Neuron (in vitro differentiated cells): Measurements from ENCODE around the gene RIPOR1.
"Not testable (repeated sequence)": the region's sequence is repeated elsewhere in the genome, so short reads cannot be mapped to it uniquely, and the experiment has no call there.

Experiments used
- H2AFZ ChIP-seq: one replicate; pipeline ENCODE4 v1.6.1; 2013; ENCODE audit warnings: low read depth, mild to moderate bottlenecking, inconsistent platforms, low read length, moderate library complexity
- H3K27me3 ChIP-seq: one replicate; pipeline ENCODE4 v1.6.1; 2013; ENCODE audit warnings: low read length; ENCODE audit not compliant: insufficient read depth
- H3K36me3 ChIP-seq: one replicate; pipeline ENCODE4 v1.6.1; 2013; ENCODE audit warnings: low read length; ENCODE audit not compliant: insufficient read depth
- H3K4me1 ChIP-seq: one replicate; pipeline ENCODE4 v1.6.1; 2013; ENCODE audit warnings: low read length; ENCODE audit not compliant: insufficient read depth
- H3K4me3 ChIP-seq: 2 replicates; pipeline ENCODE4 v1.5.1; 2013; ENCODE audit warnings: mild to moderate bottlenecking, low read length, moderate library complexity
- H3K9me3 ChIP-seq: one replicate; pipeline ENCODE4 v1.6.1; 2013; ENCODE audit warnings: low read length

RIPOR1 gene, protein sequence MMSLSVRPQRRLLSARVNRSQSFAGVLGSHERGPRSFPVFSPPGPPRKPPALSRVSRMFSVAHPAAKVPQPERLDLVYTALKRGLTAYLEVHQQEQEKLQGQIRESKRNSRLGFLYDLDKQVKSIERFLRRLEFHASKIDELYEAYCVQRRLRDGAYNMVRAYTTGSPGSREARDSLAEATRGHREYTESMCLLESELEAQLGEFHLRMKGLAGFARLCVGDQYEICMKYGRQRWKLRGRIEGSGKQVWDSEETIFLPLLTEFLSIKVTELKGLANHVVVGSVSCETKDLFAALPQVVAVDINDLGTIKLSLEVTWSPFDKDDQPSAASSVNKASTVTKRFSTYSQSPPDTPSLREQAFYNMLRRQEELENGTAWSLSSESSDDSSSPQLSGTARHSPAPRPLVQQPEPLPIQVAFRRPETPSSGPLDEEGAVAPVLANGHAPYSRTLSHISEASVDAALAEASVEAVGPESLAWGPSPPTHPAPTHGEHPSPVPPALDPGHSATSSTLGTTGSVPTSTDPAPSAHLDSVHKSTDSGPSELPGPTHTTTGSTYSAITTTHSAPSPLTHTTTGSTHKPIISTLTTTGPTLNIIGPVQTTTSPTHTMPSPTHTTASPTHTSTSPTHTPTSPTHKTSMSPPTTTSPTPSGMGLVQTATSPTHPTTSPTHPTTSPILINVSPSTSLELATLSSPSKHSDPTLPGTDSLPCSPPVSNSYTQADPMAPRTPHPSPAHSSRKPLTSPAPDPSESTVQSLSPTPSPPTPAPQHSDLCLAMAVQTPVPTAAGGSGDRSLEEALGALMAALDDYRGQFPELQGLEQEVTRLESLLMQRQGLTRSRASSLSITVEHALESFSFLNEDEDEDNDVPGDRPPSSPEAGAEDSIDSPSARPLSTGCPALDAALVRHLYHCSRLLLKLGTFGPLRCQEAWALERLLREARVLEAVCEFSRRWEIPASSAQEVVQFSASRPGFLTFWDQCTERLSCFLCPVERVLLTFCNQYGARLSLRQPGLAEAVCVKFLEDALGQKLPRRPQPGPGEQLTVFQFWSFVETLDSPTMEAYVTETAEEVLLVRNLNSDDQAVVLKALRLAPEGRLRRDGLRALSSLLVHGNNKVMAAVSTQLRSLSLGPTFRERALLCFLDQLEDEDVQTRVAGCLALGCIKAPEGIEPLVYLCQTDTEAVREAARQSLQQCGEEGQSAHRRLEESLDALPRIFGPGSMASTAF

DNA sequence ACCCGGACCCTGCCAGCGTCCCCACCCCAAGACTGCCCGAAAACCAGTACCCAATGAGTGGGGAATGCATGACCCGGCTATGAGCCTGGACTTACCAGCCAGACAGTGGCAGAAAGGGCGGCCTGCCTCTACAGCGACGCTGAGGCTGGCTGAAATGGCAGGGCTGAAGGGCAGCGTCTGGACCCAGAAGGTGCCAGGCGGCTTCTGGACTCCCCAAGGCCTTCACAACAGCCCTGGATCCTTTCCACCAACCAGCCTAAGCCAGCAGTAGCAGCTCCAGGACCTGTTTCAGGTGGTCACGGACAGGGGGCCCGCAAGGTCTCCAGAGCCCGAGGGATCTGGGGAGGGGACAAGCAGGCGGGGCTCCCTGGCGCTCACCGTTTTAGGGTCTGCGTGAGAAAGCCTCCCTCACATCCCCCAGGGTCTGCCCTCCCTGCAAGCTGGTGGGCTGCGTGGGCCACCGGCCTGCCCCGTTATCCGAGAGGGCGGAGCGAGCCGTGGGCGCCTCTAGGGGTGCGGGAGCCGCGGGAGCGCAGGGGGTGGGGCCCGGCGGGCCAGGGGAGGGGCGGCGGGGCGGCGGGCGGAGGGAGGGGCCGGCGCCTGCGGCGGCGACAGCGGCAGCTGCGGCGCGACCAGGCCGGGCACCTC lies at the start of gene RIPOR1:
Gene RIPOR1 (plus strand): TSS at position 608 of the 648 bp plus-strand sequence. CDS start 9,618 bp downstream, outside the sequence.
- no peaks in the 10 kb centered on the region for H3K9me3 ChIP-seq
- H2AFZ ChIP-seq: peak within 1 kb of the TSS; percentile 68

DNA sequence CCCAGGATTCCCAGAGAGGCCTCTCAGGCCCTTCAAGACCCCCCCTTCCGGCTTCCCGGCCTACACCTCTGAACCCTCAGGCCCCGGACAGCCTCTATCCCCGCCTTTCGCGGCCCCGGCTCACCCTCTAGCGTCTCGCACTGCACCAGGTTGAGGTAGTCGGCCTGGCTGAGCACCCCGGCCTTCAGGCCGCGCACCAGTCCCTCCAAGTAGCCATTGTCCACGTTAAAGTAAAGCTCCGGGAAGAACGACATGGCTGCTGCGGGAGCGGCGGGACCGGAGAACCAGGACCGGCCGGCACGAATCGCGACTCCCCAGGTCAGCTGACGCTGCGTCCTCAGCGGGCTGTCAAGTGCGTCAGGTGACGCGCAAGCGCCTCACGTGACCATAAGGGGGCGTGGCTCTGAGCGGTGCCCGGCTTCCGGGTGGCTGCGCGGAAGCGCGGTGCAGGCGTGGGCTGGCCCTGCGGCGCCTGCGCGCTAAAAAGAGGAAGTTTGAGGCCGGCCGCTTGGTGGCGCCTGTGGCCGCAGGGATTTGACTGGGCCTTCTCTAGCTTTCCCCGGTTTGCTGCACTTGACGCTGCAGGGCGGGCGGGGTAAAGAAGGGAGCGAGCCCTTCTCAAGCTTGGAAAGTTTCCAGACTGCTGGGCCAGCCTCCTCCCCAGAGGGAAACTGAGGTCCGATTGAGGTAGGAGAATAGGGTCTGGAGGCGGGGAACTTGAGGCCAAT lies 47.6 kb upstream of the RIPOR1 start, which contains the start of gene ATP6V0D1:
Gene ATP6V0D1 (minus strand): TSS at position 325 of the 728 bp plus-strand sequence. CDS start 71 bp downstream, at position 254.
- Histone ChIP-seq H2AFZ (peak within 1 kb of the TSS; percentile 32), H3K4me3 (peak within 1 kb of the TSS; percentile 93), H3K4me1 (peaks cover 18% of the 10 kb centered on the region)

More for the DNA sequence above, at the start of gene RIPOR1:
- peaks cover 24% of the 10 kb centered on the region for H3K4me1 ChIP-seq
- no peaks in the 10 kb centered on the region for H3K36me3 ChIP-seq
- H3K4me3 ChIP-seq: peak within 1 kb of the TSS; percentile 89
- H3K27me3 ChIP-seq: no peaks in the 10 kb centered on the region

DNA sequence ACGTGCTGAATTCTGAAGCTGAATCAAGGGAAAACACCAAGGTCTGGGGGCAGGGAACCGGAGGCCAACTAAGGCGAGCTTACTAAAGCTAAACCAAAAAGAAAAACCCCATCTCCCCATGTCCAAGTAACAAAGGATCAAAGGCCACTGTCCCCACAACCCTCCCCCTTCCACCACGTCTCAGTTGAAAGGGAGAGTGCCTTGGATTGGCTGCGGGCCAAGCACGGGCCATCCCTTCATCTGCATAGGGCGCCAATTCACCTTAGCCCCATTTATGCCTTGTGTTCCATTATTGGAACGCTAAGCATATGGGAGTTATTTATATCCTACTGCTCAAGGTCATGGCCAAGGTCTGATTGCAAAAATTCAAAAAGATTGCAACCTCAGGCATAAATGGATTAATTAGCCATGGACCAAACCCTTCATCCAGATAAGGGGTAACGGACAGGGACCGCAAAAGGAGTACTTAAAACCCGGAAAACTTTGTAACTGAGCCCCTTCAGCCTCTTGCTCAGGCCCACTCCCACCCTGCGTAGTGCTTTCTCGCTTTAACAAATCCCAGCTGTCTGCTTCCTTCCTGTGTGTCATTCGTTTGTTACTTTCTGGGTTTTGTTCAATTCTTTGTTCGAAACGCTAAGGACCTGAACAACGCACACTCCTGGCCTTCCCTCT lies 46.9 kb upstream of the RIPOR1 start:
- H3K4me1 ChIP-seq: peaks cover 18% of the 10 kb centered on the region
- H3K27me3 ChIP-seq: no peaks in the 10 kb centered on the region
- no peaks in the 10 kb centered on the region for H3K9me3 ChIP-seq
- peak overlapping the region; percentile 93 for H3K4me3 ChIP-seq
- peak overlapping the region; percentile 11 for H2AFZ ChIP-seq
- peaks cover 8% of the 10 kb centered on the region for H3K36me3 ChIP-seq

More for the DNA sequence above, 47.6 kb upstream of the RIPOR1 start, which contains the start of gene ATP6V0D1:
- H3K9me3 ChIP-seq: no peaks in the 10 kb centered on the region
- H3K27me3 ChIP-seq: no peaks in the 10 kb centered on the region
- peaks cover 8% of the 10 kb centered on the region for H3K36me3 ChIP-seq

DNA sequence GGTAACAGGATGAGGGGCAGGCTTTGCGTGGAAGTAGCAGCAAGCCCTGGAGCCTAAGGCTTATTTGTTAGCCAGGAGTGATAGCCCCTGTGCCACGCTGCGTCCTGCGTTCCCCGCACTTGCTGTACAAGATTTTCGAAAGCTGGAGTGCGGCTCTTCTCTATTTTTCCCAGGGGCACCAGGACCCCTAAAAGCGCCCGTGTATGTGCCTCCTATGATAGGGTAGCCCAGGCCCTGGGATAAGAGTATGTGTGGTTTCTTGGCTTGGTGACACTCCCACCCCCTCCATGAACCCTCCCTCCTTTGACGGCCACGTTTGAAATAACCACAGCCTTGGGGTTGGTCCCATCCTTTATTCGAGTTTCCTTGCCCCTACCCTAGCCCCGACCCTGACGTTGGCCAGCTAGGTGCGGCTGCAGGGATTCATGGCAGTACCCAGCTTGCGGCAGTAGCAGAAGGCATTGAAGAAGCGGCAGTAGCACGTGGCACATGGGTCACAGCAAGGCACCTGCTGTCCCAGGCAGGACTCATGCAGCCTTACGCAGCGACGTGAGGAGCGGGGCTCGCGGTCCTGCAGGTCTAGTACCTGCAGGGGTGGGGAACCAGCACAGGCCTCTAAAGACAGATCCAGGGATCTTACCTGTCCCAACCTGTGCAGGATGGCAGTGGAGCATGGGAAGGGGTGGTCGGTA lies 46.2 kb upstream of the RIPOR1 start:
- peak overlapping the region; percentile 11 for H2AFZ ChIP-seq
- peaks cover 8% of the 10 kb centered on the region for H3K36me3 ChIP-seq

DNA sequence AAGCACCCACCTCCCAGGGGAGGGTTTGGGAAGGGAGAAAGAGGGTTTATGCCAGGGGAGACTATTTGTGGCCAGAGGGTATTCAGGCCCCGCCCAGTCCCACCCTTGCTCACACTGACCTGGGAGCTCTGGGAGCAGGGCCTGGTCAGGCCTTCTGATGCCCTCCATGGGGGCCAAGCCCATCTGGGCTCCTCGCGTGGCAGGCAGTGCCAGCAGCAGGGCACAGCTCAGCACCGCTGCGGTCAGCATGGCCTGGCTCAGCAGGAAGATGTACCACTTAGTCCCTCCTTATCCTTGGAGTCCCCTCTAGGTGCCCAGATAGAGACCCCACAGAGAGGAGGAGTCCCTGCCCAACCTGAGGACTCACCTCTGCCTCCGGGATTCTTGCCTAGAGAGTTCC lies 45.5 kb upstream of the RIPOR1 start, which contains the start of gene AGRP:
Gene AGRP (minus strand): TSS at position 398 of the 400 bp plus-strand sequence. CDS start 149 bp downstream, at position 249.
- Histone ChIP-seq H3K4me3 (peak within 1 kb of the TSS; percentile 93), H2AFZ (no peak within 1 kb of the TSS), H3K27me3 (no peaks in the 10 kb centered on the region), H3K4me1 (peaks cover 18% of the 10 kb centered on the region), H3K36me3 (peaks cover 8% of the 10 kb centered on the region), H3K9me3 (no peaks in the 10 kb centered on the region)

More for the DNA sequence above, 46.2 kb upstream of the RIPOR1 start:
- H3K27me3 ChIP-seq: no peaks in the 10 kb centered on the region
- no peaks in the 10 kb centered on the region for H3K9me3 ChIP-seq
- H3K4me1 ChIP-seq: peaks cover 18% of the 10 kb centered on the region
- peak overlapping the region; percentile 93 for H3K4me3 ChIP-seq

DNA sequence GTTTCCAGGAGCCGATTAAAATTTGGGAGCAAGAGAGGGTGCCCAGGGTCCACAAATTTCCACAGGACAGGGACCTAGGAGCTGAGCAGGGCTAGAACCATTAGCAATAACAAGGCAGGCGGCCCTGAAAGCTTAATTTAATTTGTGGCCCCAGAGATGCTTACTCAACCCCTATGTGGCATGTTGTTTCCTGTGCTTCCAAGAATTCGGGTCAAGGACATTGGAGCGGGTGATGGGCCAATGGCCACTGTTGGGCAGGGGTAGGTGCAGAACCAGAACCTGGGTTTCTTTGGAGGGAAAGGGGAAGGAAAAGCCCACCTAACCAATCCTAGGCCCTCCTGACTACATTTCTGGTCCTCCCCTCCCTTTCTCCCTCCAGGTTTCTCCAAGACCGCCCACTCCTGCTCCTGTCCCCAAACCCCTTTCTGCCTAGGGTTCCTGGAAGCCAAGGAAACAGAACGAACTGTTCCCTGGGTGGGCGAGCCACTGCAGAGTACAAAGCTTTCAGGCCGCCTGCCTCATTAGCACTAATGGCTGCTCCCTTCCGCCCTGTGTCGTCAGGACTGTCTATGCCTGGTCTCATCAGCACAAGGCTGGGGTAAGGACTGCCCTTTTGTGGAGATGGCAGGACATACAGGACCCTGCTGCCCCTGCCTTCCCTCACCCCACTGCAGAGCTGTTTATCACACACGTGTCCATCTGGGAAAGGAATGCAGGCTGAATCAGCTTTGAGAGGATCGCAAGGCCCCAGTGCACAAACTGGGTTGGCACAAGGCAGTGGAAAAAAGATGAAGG lies 44.7 kb upstream of the RIPOR1 start:
- Histone ChIP-seq H3K4me3 (no peak overlapping the region), H3K36me3 (peaks cover 7% of the 10 kb centered on the region)

DNA sequence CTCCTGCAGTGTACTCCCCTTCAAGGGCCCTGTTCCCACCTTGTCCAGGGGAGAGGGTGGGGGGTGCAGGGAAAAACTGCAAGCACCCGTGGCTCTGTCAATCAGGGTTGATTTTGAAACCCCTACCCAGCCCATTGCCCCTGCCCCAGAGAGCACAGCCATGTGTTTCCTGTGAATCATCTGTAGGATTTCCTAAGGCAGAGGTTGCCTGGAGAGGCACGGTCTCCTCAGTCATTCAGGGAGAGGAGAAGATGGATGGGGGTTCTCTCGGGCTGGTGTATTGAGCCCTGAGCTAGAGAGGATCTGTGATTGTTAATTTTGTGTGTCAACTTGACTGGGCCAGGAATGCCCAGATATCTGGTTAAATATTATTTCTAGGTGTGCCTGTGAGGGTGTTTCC lies 41.8 kb upstream of the RIPOR1 start:
- peaks cover 2% of the 10 kb centered on the region for H3K9me3 ChIP-seq
- H3K4me3 ChIP-seq: no peak overlapping the region
- H3K27me3 ChIP-seq: no peaks in the 10 kb centered on the region
- H2AFZ ChIP-seq: no peak overlapping the region
- peaks cover 22% of the 10 kb centered on the region for H3K4me1 ChIP-seq
- peaks cover 6% of the 10 kb centered on the region for H3K36me3 ChIP-seq

More for the DNA sequence above, 44.7 kb upstream of the RIPOR1 start:
- H2AFZ ChIP-seq: no peak overlapping the region
- peaks cover 20% of the 10 kb centered on the region for H3K4me1 ChIP-seq
- H3K9me3 ChIP-seq: no peaks in the 10 kb centered on the region
- no peaks in the 10 kb centered on the region for H3K27me3 ChIP-seq

DNA sequence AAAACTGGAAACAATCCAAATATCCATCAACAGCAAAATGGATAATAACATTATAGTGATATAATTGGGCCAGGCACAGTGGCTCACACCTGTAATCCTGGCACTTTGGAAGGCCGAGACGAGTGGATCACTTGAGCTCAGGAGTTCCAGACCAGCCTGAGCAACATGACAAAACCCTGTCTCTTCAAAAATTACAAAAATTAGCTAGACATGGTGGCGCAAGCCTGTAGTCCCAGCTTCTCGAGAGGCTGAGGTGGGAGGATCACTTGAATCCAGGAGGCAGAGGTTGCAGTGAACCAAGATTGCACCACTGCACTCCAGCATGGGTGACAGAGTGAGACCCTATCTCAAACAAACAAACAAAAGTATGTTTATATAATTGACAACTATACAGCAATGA lies 41.1 kb upstream of the RIPOR1 start:
- not testable (repeated sequence) for H2AFZ ChIP-seq, H3K27me3 ChIP-seq, H3K4me3 ChIP-seq, H3K36me3 ChIP-seq, H3K9me3 ChIP-seq
- peaks cover 15% of the 10 kb centered on the region for H3K4me1 ChIP-seq

DNA sequence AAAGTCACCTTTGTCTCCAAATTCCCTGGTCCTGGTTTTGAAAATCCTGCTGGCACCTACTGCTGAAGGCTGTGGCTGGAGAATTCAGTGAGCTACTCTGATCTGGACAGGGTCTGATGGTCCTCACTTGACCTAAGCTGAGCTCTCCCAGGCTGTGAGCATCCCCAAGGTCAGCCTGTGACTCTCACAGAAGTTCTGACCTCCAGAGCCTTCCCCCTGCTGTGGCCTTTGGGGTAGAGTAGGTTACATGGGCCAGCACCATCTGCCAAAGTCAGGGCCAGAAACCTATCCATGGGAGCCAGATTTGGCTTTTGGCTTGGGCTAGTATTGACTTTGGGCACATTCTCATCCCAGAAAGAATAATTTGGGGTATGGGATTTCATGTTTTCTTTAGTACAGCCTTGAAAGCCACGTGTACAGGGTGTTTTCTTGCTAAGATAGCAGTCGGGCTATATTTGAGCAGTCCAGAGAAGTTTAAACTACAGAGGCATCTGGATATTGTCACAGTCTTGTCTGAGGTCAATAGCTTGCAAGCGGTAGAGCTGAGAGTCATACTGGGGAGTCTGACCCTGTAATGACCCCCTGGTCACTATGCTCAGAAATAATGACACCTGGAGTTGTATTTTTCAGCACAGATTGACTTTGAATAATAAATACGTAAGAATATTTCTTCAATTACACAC lies 39.1 kb upstream of the RIPOR1 start:
- Histone ChIP-seq H2AFZ (peak overlapping the region; percentile 66), H3K9me3 (peaks cover 2% of the 10 kb centered on the region), H3K4me1 (peaks cover 11% of the 10 kb centered on the region), H3K27me3 (no peaks in the 10 kb centered on the region), H3K4me3 (no peak overlapping the region), H3K36me3 (peaks cover 5% of the 10 kb centered on the region)
